ENCODE results near the gene ANKFN1. TPM values are rescaled to one million over a fixed set of nuclear protein-coding genes. Genes with fewer than 3 reads are reported as not detected.

ANKFN1 gene
- total RNA-seq, 2 donors from 2014 or later: 0.52 to 0.58 TPM

- DNase-seq: no peak
- H3K27ac ChIP-seq: no peak overlapping the region
- no peaks in the 10 kb centered on the region for H3K4me1 ChIP-seq
- H3K4me3 ChIP-seq: no peak overlapping the region
- intact Hi-C loops (cut with DNase I): no loop called here
- no peaks in the 10 kb centered on the region for H3K9me3 ChIP-seq
- no peaks in the 10 kb centered on the region for H3K27me3 ChIP-seq
- TF ChIP-seq, protein P1, sequence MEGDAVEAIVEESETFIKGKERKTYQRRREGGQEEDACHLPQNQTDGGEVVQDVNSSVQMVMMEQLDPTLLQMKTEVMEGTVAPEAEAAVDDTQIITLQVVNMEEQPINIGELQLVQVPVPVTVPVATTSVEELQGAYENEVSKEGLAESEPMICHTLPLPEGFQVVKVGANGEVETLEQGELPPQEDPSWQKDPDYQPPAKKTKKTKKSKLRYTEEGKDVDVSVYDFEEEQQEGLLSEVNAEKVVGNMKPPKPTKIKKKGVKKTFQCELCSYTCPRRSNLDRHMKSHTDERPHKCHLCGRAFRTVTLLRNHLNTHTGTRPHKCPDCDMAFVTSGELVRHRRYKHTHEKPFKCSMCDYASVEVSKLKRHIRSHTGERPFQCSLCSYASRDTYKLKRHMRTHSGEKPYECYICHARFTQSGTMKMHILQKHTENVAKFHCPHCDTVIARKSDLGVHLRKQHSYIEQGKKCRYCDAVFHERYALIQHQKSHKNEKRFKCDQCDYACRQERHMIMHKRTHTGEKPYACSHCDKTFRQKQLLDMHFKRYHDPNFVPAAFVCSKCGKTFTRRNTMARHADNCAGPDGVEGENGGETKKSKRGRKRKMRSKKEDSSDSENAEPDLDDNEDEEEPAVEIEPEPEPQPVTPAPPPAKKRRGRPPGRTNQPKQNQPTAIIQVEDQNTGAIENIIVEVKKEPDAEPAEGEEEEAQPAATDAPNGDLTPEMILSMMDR (IDR thresholded peaks at IDR 0.05): no peak
- H3K36me3 ChIP-seq: no peaks in the 10 kb centered on the region
- no peak overlapping the region for H3K9ac ChIP-seq (ENCODE audit: low read depth in 2 of 2, low read length in 2 of 2)
Observed at GRCh38 chr17:56452461-56452860, 299.2 kb downstream of the ANKFN1 start.

GRCh38 chr17:56457501-56457900, 304.2 kb downstream of the ANKFN1 start:
- DNase-seq: no peak
- Histone ChIP-seq H3K9me3 (no peaks in the 10 kb centered on the region), H3K9ac (ENCODE audit: low read depth in 2 of 2, low read length in 2 of 2) (no peak overlapping the region), H3K4me3 (no peak overlapping the region), H3K27ac (no peak overlapping the region), H3K27me3 (no peaks in the 10 kb centered on the region), H3K36me3 (no peaks in the 10 kb centered on the region), H3K4me1 (no peaks in the 10 kb centered on the region)
- TF ChIP-seq, protein P1 (IDR thresholded peaks at IDR 0.05): no peak
- intact Hi-C loops (cut with DNase I): no loop called here

GRCh38 chr17:56465886-56466285, 312.6 kb downstream of the ANKFN1 start:
- DNase-seq: no peak
- Histone ChIP-seq H3K36me3 (no peaks in the 10 kb centered on the region), H3K9me3 (no peaks in the 10 kb centered on the region), H3K4me1 (no peaks in the 10 kb centered on the region), H3K27me3 (no peaks in the 10 kb centered on the region), H3K9ac (ENCODE audit: low read depth in 2 of 2, low read length in 2 of 2) (no peak overlapping the region), H3K27ac (no peak overlapping the region), H3K4me3 (no peak overlapping the region)
- TF ChIP-seq, protein P1 (IDR thresholded peaks at IDR 0.05): no peak
- intact Hi-C loops (cut with DNase I): no loop called here

DNA sequence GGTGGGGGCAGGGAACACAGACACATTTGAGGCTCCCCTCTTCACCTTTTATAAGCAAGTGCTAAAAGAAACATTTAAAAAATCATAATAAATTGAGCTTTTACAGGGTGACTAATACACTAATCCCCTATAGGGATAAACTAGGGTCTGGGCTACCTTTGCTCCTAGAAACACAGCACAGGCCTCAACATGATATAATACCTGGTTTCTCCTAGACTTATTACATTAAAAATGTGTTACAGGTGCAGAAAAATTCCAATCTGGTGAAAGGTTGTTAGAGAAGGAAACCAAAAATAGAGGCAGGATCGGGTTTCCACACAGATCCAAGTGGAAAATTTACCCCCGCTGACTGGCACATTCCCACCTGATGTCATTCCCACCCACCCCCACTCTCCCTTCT, 315.6 kb downstream of the ANKFN1 start:
- TF ChIP-seq, protein P1 (IDR thresholded peaks at IDR 0.05): no peak
- Histone ChIP-seq H3K4me1 (no peaks in the 10 kb centered on the region), H3K9ac (ENCODE audit: low read depth in 2 of 2, low read length in 2 of 2) (no peak overlapping the region), H3K36me3 (no peaks in the 10 kb centered on the region), H3K4me3 (no peak overlapping the region), H3K27ac (no peak overlapping the region), H3K9me3 (no peaks in the 10 kb centered on the region), H3K27me3 (no peaks in the 10 kb centered on the region)
- intact Hi-C loops (cut with DNase I): no loop called here
- DNase-seq: no peak

DNA sequence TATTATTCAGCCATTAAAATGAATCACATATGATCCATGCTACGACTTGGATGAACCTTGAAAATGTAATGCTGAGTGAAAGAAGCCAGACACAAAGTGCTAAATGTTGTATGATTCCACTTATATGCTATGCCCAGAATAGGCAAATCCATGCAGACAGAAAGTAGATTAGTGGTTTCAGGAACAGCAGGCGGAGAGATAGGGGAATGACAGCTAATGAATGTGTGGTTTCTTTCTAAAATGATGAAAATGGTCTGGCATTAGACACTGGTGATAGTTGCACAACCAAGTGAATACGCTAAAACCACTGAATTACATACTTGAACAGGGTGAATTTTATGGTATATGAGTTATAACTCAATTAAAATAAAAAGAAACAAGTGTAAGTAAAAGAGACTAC, 318.4 kb downstream of the ANKFN1 start:
- Histone ChIP-seq H3K4me3 (no peak overlapping the region), H3K9me3 (no peaks in the 10 kb centered on the region), H3K27me3 (no peaks in the 10 kb centered on the region), H3K4me1 (no peaks in the 10 kb centered on the region), H3K9ac (ENCODE audit: low read depth in 2 of 2, low read length in 2 of 2) (no peak overlapping the region), H3K27ac (no peak overlapping the region), H3K36me3 (no peaks in the 10 kb centered on the region)
- TF ChIP-seq, protein P1 (IDR thresholded peaks at IDR 0.05): no peak
- DNase-seq: no peak
- intact Hi-C loops (cut with DNase I): no loop called here

GRCh38 chr17:56475116-56475515, 321.8 kb downstream of the ANKFN1 start:
- no peak for DNase-seq
- no peaks in the 10 kb centered on the region for H3K9me3 ChIP-seq
- H3K36me3 ChIP-seq: no peaks in the 10 kb centered on the region
- no peaks in the 10 kb centered on the region for H3K27me3 ChIP-seq
- H3K27ac ChIP-seq: no peak overlapping the region
- no peak overlapping the region for H3K4me3 ChIP-seq
- intact Hi-C loops (cut with DNase I): no loop called here
- no peaks in the 10 kb centered on the region for H3K4me1 ChIP-seq
- TF ChIP-seq, protein P1 (IDR thresholded peaks at IDR 0.05): no peak
- no peak overlapping the region for H3K9ac ChIP-seq (ENCODE audit: low read depth in 2 of 2, low read length in 2 of 2)
